SW480 (cell line): ENCODE data around the gene ATAD3C.
"Not testable (repeated sequence)": the region's sequence is repeated elsewhere in the genome, so short reads cannot be mapped to it uniquely, and the experiment has no call there.

Source experiments
- DNase-seq: peaks from one replicate; pipeline ENCODE4 v3.0.0-alpha.2; 2016; ENCODE audit warnings: low spot score

The ATAD3C gene

GRCh38 chr1:1449099-1449739 lies at the start of gene ATAD3C:
TSS of gene ATAD3C (plus strand) at chr1:1449689. CDS start at chr1:1450684, 995 bp downstream.
- DNase-seq: no peak

GRCh38 chr1:1399872-1400575 lies 49.5 kb upstream of the ATAD3C start:
- no peak for DNase-seq

GRCh38 chr1:1400576-1401456 lies 48.7 kb upstream of the ATAD3C start:
- DNase-seq: no peak

- DNase-seq: no peak
These were observed 48.0 kb upstream of the ATAD3C start for GRCh38 chr1:1401457-1402010.

- DNase-seq: peak; percentile 53
These were observed 47.2 kb upstream of the ATAD3C start for GRCh38 chr1:1402072-1402900.

GRCh38 chr1:1402901-1403392 lies 46.5 kb upstream of the ATAD3C start:
- not testable (repeated sequence) for DNase-seq

- DNase-seq: no peak
These were observed 45.8 kb upstream of the ATAD3C start for GRCh38 chr1:1403653-1404052.

GRCh38 chr1:1406101-1406820 lies 43.2 kb upstream of the ATAD3C start:
- DNase-seq: no peak

GRCh38 chr1:1406821-1407635 lies 42.5 kb upstream of the ATAD3C start, which contains the start of gene MRPL20:
TSS of gene MRPL20 (minus strand) at chr1:1407293. CDS start at chr1:1407217, 76 bp downstream.
- DNase-seq: peak; percentile 93

- no peak for DNase-seq
These were observed 41.7 kb upstream of the ATAD3C start for GRCh38 chr1:1407636-1408318.

- DNase-seq: not testable (repeated sequence)
These were observed 39.3 kb upstream of the ATAD3C start for GRCh38 chr1:1410238-1410637.

GRCh38 chr1:1411626-1412025 lies 37.9 kb upstream of the ATAD3C start:
- no peak for DNase-seq

- not testable (repeated sequence) for DNase-seq
These were observed 37.1 kb upstream of the ATAD3C start for GRCh38 chr1:1412311-1412902.

GRCh38 chr1:1415751-1416150 lies 33.7 kb upstream of the ATAD3C start:
- no peak for DNase-seq

GRCh38 chr1:1417396-1417795 lies 32.1 kb upstream of the ATAD3C start:
- DNase-seq: not testable (repeated sequence)

- DNase-seq: not testable (repeated sequence)
These were observed 31.5 kb upstream of the ATAD3C start for GRCh38 chr1:1417825-1418463.

- no peak for DNase-seq
These were observed 30.8 kb upstream of the ATAD3C start for GRCh38 chr1:1418464-1419362.
